Articular chondrocyte of knee joint (primary cell): ENCODE results near the gene USP6. TPM values are rescaled to one million over a fixed set of nuclear protein-coding genes. Genes with fewer than 3 reads are reported as not detected.

ENCODE experiments used
- small RNA-seq: library from RNA; depleted of rRNA; stranded (forward); fragments of <200 nt; gene quantifications from one replicate; pipeline ENCODE3, GENCODE V24; 2012
- total RNA-seq: library from RNA; depleted of rRNA; stranded (reverse); fragments of >200 nt; gene quantifications from 2 replicates; pipeline ENCODE4 v1.2.3, GENCODE V29; 2012

The USP6 gene
- under 0.01 and 0.78 TPM in 2 replicates for total RNA-seq

DNA sequence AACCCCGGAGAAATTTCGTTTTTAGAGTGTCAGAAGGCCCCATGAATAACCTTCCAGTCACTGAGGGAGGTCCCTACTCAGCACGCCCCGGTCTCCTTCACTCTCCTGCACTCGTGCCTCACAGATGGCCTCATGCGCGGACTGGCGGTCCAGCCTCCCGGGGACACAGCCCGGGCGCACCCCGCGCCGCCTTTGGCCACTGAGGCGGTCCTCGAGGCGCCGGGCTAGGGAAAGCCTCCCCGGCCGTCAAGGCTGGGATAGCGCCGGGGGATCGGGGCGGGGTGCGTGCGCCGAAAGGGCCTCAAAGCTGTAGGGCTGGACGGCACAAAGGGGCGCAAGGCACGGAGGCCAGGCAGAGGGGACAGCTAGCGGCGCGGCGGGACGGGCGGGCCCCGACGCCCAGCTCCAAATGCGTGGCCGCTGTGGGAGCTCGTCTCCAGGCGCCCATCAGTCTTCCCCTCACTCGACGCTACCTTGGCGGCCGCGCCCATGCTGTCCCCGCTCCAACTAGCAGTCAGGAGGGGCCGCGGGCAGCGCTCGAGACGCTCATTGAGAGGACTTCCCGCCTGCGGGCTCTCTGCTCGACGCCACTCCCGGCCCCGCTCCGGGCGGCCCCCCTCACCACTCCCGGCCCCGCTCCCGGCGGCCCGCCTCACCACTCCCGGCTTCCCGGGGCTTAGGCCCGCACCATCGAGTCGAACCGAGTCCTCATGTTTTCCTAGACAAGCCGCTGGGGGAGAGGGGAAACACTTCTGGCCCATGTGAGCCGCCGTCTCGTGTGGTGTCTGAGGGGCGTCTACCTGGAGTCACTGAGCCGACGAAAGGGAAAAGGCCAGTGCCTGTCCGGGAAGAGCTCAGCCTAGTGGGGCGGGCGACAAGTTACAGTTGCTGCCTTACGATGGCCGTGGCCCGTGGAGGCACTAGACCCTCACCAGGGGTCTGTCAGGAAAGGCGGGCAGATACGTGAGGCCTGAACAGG, at the start of gene USP6:
TSS of gene USP6 (plus strand) at position 360 of the 979 bp plus-strand sequence. CDS start 14,336 bp downstream, outside the sequence.

DNA sequence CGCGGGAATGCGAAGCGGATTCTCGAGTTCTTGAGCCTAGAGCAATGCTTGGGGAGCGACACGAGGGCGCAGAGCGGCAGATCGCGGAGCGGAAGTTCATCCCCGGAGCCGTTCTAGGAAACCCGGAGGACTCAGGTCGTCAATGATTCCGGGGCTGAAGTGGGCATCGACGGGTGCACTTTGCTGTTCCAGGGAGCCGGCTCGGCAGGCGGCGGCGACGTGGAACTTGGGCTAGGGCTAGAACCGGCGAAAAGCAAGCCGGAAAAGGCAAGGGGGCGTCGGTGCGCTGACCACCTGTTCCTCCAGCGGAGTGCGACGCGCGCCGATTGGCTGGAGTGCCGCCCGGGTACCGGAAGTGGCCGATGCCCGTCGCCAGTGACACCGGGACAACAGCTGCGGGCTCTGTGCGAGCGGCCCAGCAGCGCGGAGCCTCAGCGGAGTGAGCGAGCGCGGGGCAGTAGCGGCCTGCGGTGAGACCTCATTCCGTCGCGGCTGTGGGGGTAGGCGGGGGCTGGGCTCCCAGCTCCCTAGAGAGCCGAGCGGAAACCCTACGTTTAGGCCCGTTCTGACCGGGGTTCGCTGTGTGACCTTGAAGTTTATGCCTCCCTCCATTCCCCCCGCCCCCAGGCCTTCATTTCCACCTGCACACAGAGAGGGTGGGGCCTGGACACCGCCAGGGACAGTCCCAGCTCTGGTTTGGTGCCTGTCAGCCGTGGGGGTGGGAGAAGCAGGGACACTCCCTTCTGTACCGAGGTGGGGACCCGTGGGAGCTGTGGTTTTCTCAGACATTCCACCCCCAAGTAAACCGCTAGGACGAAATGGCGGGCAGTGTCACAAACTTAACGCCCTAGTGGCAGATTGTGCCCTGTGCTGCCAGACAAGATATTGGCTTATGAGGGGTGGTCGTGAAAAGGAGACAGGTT, 37.5 kb upstream of the USP6 start, which contains the start of gene ZFP3:
TSS of gene ZFP3 (plus strand) at position 362 of the 923 bp plus-strand sequence. CDS start 13,038 bp downstream, outside the sequence.

DNA sequence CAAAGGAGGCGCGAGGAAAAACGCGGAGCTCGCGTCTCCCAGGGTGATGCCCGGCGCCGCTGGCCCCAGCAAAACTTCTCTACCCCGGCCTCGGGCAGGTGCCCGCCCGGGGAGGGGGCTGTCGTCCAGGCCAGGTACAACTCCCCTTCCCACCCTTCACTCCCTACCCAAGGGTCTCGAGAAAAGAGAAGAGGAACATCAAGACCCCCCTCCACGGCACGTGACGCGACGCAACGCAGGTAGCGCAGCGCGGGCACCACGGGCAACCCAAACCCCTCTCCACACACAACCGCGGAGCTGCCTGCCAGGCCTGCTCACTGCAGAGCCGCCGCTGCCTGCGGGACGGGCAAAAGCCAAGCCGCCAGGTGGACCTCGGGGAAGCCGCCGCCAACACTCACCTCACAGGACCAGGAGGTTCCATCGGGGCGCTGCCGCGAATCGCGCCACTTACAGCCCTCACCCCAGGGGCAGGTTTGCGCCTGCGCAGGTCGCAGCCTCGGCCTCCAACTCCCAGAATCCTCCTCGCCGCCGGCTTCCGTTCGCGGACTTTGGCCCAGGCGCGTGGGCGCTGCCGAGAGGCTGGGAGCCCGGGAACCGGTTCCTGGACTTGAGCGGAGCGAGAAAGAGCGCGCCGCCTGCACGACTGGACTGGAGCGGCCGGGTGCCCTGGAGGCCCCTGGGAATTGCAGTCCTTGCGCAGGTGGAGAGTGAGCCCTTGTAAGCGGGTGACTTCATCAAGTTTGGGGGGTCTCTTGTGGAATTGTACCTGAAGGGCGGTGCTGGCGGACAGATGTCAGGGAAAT, 4.2 kb upstream of the USP6 start, which contains the start of gene ZNF232:
TSS of gene ZNF232 (minus strand) at position 477 of the 803 bp plus-strand sequence. CDS start at position 421, 56 bp downstream.

DNA sequence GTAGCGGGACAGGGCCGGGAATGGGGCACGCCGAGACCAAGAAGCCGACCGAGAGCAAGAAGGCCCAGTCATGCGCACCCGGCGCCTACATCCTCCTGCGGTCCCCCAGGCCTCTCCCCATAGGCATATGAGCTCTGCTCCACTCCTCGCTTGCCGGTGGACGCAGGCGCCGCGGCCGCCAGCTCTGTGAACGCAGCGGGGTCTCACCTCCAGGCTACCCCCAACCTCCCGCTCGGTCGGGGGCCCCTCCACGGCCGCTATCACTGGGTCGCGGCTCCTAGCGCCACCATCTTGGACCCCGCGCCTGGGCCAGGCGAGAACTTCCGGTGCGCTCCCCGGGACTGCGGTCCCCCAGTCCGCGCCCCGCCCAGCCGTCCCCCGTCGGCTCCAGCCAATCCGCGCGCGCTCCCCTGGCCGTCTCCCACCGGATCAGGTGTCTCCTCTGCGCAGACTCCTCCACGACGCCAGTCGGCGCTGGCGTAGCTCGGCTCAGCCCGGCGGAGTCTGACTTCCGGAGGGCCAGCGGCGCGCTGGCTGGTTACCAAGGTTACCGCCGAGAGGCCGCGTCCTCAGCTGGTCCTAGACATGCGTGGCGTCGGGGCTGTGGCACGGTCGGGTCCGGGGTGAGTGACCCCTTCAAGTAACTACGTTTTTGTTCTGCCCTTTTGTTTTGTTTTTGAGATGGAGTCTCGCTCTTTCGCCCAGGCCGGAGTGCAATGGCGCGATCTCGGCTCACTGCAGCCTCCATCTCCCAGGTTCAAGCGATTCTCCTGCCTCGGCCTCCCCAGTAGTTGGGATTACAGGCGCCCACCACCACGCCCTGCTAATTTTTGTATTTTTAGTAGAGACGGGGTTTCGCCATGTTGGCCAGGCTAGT, 75.9 kb downstream of the USP6 start, which contains the start of gene ZNF594:
TSS of gene ZNF594 (minus strand) at position 328 of the 877 bp plus-strand sequence. CDS start 7,612 bp downstream, outside the sequence.

Small RNAs within 50 kb of the gene (small RNA-seq; reads per million reads assigned to genes)
- not detected for gene AC012146.4

Other genes with a start within 250 kb of the USP6 start
- 2.3 and 2.5 TPM in 2 replicates for gene C17orf107, start 216.5 kb upstream of the USP6 start, total RNA-seq
- 0.65 TPM in 2 replicates for gene CHRNE, start 212.9 kb upstream of the USP6 start, total RNA-seq
- gene GP1BA, start 183.8 kb upstream of the USP6 start, total RNA-seq = not detected in 2 replicates
- gene SLC25A11, start 176.0 kb upstream of the USP6 start, total RNA-seq = 29.7 and 30.7 TPM in 2 replicates
- 20.5 and 21.3 TPM in 2 replicates for gene RNF167, start 175.8 kb upstream of the USP6 start, total RNA-seq
- 278 and 326 TPM in 2 replicates for gene PFN1, start 167.5 kb upstream of the USP6 start, total RNA-seq
- gene ENO3, start 164.9 kb upstream of the USP6 start, total RNA-seq = 0.76 and 1.6 TPM in 2 replicates
- 31.1 and 38.2 TPM in 2 replicates for gene SPAG7, start 148.2 kb upstream of the USP6 start, total RNA-seq
- gene CAMTA2, start 128.4 kb upstream of the USP6 start, total RNA-seq = 12.2 and 29.0 TPM in 2 replicates
- 0.22 and 0.39 TPM in 2 replicates for gene INCA1, start 118.5 kb upstream of the USP6 start, total RNA-seq
- gene KIF1C, start 118.1 kb upstream of the USP6 start, total RNA-seq = 44.1 and 60.1 TPM in 2 replicates
- not detected in 2 replicates for gene SLC52A1, start 80.6 kb upstream of the USP6 start, total RNA-seq
- 3.6 and 3.9 TPM in 2 replicates for gene ZFP3, start 37.6 kb upstream of the USP6 start, total RNA-seq
- 6.9 and 7.1 TPM in 2 replicates for gene ZNF232, start 4.2 kb upstream of the USP6 start, total RNA-seq
- gene ZNF594, start 75.8 kb downstream of the USP6 start, total RNA-seq = 11.4 and 11.8 TPM in 2 replicates
- not detected in 2 replicates for gene SCIMP, start 118.8 kb downstream of the USP6 start, total RNA-seq
- gene RABEP1, start 166.3 kb downstream of the USP6 start, total RNA-seq = 55.7 and 59.5 TPM in 2 replicates